Embryonic facial prominence (tissue), 1 donor: ENCODE measurements around the gene MUC22.
"Not testable (repeated sequence)": the region's sequence is repeated elsewhere in the genome, so short reads cannot be mapped to it uniquely, and the experiment has no call there.

Experiments used
- DNase-seq: peaks from one replicate; pipeline ENCODE4 v3.0.0-alpha.2; 2016; ENCODE audit errors: extremely low spot score

MUC22 gene

DNA sequence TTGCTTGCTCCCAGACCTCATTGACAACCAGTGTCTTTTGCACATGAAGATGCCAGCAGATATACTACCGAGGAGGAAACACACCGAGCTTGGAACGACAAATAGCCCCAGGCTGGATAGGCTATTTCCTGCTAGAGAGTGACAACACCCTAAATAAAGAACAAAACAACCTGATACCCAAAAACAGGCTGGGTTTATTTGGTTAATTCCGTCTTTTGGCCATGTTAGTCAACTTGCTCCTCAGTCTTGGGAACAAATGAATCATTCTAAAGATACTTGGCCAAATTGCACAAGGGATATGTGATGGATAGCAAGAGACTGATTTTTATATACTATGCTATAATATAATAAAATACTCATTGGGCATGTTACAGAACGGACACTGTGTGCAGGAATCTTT, 11.5 kb upstream of the MUC22 start:
- no peak for DNase-seq

DNA sequence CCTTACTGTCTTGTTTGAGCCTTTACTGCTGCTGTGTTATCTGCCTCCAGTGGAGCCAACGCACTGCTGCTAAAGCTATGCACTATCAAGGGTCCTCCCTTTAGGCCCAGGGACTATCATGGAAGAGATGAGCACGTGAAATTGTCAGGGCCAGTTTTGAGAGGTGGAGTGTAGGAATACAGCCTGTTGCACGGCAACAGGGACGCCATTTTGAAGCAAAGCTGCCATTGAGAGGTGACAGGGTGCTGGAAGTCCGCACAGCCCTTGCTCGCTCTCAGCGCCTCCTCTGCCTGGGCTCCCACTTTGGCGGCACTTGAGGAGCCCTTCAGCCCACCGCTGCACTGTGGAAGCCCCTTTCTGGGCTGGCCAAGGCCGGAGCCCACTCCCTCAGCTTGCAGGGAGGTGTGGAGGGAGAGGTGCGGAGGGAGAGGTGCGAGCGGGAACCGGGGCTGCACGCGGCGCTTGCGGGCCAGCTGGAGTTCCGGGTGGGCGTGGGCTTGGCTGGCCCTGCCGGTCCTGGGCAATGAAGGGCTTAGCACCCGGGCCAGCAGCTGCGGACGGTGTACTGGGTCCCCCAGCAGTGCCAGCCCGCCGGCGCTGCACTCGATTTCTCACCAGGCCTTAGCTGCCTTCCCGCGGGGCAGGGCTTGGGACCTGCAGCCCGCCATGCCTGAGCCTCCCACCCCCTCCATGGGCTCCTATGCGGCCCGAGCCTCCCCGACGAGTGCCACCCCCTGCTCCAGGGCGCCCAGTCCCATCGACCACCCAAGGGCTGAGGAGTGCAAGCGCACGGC, 10.0 kb upstream of the MUC22 start:
- not testable (repeated sequence) for DNase-seq

DNA sequence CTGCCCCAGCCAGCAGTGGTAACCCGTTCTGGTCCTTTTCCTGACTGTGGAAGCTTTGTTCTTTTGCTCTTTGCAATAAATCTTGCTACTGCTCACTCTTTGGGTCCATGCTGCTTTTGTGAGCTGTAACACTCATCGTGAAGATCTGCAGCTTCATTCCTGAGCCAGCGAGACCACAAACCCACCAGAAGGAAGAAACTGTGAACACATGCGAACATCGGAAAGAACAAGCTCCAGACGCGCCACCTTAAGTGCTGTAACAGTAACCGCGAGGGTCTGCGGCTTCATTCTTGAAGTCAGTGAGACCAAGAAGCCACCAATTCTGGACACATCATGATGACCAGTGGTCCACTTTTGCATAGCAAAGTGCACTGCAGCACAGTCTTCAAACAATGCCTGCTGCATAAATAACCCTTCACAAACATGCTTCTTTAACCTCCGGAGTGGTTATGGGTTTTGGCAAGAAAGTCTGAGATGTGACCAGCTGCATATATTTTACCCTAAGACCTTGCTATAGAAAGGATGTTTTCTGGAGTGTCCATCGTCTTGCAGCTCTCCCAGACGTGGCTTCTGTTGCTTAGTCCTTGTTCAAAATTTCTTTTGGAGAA, 8.9 kb upstream of the MUC22 start:
- no peak for DNase-seq

DNA sequence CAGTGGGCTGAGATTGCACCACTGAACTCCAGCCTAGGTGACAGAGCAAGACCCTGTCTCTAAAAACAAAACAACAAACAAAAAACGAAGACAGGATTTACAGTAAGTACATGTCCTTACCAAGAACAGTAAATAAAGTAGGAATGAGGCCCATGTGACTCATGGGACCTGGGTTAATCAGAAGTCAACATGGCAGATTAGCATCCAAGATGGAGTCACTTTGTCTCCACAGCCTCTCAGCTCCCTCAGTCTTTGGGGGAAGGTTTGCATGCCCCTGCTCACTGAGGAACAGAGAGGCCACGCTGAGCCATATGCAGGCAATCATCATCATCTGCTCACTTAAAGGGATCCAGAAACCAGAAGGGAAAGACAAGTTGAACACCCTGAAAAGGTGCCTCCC, 7.8 kb upstream of the MUC22 start:
- DNase-seq: no peak

DNA sequence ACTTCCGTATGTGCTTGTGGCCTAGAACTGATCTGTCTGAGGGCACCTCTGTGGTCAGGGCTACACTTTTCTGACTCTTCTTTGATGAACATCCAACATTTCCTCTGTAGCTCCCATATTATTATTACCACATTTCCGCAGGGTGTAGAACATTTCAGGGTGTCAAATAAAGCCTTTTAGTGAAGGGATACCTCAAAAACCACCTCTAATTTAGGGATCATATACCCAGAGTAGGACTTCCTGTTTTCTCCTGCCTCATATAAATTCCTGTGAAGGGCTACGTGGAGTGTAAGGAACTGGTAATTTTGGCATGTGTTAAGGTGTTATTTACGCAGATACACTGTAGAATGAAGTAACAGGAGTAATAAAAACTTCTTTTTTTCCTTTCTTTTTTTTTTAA, 5.5 kb upstream of the MUC22 start:
- DNase-seq: no peak

DNA sequence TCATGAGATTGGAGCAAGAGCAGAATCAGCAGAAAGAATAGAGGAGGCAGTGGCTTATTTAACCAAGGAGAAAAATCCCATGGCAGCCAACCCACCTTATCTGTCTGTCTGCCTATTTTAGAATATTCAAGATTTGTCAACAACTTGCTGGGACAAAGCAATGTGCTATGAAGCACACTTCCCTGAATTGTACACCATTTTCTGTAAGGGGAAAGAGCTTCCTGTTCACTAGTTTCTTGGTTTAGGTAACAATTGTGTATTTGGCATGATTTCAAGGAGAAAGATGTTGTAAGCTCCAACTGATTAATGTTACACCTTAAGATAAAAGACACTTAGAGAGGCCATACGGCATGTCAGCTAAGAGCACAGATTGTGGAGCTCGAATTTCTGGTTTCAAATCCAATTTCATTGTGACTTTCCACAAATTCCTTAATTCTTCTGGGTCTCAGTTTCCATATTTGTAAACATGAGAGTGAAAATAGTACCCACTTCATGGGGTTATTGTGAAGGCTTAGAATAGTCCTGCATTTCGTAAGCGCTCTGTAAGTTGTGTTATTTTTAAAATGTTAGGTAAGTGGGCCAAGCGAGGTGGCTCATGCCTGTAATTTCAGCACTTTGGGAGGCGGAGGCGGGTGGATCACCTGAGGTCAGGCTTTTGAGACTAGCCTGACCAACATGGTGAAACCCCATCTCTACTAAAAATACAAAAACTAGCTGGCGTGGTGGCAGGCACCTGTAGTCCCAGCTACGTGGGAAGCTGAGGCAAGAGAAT, 4.8 kb upstream of the MUC22 start:
- no peak for DNase-seq

DNA sequence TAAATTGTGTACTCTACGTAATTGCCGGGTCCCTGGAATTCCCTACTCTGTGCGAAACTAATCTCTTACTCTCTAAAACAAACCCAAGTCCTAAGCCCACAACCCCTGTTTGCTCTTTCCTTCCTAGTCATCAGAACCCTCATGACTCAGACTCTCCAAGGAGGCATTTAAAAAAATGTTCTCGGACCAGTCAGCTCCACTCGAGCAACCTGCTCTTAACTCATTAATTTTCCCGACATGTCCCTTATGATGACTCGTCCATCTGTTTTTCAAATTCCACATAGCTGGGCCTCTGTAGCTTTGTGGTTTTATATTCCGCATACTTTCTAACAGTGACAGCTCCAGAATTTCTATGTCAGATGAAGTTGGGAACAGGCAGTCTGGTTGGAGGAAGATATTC, 2.6 kb upstream of the MUC22 start:
- DNase-seq: peak; percentile 7

DNA sequence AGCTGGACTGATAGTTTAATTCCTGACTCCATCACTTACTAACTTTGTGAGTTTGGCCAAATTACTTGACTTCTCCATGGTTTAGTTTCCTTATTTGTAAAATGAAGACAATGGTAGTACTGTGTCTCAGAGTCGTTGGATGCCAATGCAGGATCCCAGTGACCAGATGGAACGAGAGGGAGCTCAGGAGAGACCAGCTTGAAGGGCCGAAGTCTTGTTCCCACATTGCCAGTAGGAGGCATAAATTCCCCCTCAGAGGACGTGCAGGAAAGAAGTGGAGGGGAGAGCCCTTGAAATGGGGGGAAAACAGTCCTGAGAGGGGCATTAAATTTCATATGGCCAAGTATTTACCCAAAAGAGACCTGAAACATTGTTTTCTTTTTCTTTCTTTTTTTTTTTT, 2.1 kb upstream of the MUC22 start:
- no peak for DNase-seq

DNA sequence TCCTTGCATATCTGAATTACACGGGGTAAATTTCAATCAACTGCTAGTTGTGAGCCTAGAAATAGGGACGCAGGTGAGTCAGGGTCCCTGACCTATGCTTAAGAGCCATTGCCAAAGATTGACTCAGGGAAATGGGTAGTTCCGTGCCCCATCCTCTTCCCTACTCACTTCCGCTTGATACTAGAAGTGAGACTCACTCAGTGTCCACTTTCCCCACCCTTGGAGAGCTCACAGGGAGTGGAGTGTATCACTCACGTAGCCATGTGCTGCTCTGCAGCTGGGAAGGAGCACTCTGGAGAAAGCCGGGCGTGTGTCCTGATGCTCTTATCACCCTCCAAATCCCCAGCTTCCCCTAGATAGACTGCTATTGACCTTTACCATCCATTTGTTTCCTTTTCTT, 543 bp upstream of the MUC22 start:
- no peak for DNase-seq

DNA sequence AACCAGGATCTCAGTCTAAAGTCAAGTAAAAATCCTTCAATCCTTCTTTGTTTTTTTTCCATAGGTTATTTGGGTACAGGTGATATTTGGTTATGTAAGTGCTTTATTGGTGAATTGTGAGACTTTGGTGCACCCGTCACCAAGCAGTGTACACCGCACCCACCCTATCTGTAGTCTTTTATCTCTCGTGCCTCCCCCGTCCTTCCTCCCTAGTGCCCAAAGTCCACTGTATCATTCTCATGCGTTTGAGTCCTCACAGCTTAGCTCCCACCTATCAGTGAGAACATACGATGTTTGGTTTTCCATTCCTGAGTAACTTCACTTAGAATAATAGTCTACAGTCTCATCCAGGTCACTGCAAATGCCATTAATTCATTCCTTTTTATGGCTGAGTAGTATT, 879 bp downstream of the MUC22 start:
- no peak for DNase-seq

DNA sequence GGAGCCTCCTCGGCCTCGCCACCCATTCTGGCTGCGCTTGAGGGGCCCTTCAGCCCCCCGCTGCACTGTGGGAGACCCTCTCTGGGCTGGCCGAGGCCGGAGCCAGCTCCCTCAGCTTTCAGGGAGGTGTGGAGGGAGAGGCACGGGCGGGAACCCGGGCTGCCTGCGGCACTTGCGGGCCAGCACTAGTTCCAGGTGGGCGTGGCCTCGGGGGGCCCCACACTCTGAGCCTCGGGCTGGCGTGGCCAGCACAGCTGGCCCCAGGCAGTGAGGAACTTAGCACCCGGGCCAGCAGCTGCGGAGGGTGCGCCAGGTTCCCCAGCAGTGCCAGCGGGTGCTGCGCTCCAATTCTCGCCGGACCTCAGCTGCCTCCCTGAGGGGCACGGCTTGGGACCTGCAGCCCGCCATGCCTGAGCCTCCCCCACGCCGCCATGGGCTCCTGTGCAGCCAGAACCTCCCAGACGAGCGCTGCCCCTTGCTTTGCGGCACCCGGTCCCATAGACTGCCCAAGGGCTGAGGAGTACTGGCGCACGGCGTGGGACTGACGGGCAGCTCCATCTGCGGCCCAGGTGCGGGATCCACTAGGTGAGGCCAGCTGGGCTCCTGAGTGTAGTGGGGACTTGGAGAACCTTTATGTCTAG, 6.5 kb downstream of the MUC22 start:
- DNase-seq: no peak

DNA sequence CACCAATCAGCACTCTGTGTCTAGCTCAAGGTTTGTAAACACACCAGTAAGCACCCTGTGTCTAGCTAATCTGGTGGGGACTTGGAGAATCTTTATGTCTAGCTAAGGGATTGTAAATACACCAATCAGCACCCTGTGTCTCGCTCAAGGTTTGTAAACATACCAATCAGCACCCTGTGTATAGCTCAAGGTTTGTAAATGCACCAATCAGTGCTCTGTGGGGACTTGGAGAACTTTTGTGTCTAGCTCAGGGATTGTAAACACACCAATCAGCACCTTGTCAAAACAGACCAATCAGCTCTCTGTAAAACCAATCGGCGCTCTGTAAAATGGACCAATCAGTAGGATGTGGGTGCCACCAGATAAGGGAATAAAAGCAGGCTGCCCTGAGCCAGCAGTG, 7.2 kb downstream of the MUC22 start:
- not testable (repeated sequence) for DNase-seq

DNA sequence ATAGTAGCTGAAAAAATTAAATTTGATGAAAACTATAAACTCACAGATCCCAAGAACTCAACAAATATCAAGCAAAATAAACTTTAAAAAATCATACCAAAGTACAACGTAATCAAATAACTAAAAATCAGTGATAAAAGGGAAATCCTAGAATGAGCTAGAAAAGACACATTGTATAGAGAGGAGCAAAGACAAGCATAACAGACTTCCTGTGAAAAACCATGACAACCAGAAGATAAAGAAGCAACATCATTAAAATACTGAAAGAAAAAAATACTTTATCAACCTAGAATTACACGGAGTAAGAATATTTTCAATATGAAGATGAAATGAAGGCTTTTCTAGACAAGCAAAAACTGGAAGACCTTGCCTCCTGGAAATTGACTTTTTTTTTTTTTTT, 9.8 kb downstream of the MUC22 start:
- no peak for DNase-seq

DNA sequence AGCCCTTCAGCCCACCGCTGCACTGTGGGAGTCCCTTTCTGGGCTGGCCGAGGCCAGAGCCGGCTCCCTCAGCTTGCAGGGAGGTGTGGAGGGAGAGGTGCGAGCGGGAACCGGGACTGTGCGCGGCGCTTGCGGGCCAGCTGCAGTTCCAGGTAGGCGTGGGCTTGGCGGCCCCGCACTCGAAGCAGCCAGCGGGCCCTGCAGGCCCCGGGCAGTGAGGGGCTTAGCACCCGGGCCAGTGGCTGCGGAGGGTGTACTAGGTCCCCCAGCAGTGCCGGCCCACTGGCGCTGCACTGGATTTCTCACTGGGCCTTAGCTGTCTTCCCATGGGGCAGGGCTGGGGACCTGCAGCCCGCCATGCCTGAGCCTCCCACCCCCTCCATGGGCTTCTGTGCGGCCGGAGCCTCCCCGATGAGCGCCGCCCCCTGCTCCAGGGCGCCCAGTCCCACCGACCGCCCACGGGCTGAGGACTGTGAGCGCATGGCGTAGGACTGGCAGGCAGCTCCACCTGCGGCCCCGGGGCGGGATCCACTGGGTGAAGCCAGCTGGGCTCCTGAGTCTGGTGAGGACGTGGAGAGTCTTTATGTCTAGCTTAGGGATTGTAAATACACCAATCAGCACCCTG, 10.5 kb downstream of the MUC22 start:
- DNase-seq: not testable (repeated sequence)

DNA sequence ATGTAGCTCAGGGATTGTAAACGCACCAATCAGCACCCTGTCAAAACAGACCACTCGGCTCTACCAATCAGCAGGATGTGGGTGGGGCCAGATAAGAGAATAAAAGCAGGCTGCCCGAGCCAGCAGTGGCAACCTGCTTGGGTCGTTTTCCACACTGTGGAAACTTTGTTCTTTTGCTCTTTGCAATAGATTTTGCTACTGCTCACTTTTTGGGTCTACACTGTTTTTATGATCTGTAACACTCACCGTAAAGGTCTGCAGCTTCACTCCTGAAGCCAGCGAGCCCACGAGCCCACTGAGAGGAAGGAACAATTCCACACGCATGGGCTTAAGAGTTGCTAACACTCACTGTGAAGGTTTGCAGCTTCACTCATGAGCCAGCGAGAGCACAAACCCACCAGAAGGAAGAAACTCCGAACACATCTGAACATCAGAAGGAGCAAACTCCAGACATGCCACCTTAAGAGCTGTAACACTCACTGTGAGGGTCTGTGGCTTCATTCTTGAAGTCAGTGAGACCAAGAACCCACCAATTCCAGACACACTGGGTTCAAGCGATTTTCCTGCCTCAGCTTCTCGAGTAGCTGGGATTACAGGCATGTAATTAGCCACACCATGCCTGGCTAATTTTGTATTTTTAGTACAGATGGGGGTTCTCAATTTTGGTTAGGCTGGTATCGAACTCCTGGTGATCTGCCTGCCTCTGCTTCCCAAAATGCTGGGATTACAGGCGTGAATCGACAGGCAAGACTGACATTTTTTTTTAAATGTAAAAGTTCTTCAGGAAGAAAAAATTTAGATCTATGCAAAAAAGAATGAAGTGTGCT, 11.6 kb downstream of the MUC22 start:
- not testable (repeated sequence) for DNase-seq

DNA sequence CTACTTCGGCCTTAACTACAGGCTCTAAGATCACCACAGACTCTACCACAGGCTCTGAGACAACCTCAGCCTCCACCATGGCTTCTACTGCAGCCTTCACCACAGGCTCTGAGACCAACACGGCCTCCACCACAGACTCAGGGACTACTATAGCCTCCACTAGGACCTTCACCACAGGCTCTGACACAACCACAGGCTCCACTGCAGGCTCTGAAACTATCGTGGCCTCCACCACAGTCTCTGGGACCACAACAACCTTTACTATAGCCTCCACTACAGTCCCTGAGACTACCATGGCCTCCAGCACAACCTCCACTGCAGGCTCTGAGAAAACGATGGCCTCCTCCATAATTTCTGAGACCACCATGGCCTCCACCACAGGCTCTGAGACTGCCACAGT, 15.3 kb downstream of the MUC22 start:
- no peak for DNase-seq

DNA sequence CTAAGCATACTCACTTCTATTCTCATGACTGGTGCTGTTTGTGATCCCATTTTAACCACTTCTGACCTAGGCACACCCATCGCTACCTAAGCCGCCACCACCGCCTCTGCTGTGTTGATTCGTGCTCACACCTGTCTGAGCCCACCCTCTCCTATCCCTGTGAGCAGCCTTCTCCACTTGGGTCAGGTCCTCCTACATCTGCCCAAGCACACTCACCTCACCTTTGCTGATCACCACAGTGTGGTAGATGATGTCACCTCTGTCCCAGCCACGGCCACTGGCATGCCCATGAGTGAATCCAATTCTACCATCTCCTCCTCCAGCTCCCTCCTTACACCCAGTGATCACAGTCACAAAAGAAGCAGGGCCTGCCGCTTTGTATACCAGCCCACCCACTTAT, 20.8 kb downstream of the MUC22 start:
- no peak for DNase-seq

DNA sequence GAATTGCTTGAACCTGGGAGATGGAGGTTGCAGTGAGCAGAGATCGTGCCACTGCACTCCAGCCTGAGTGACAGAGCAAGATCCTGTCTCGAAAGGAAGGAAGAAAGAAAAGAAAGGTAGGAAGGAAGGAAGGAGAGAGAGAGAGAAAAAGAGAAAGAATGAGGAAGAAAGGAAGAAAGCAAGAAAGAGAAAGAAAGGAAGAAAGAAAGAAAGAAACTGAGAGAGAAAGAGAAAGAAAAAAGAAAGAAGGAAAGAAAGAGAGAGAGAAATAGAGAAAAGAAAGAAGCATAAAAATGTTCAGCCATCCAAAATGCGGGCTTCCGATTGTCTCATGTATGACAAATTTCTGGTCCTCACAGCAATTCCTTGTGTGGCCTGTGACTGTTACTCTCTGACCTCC, 22.8 kb downstream of the MUC22 start:
- no peak for DNase-seq

DNA sequence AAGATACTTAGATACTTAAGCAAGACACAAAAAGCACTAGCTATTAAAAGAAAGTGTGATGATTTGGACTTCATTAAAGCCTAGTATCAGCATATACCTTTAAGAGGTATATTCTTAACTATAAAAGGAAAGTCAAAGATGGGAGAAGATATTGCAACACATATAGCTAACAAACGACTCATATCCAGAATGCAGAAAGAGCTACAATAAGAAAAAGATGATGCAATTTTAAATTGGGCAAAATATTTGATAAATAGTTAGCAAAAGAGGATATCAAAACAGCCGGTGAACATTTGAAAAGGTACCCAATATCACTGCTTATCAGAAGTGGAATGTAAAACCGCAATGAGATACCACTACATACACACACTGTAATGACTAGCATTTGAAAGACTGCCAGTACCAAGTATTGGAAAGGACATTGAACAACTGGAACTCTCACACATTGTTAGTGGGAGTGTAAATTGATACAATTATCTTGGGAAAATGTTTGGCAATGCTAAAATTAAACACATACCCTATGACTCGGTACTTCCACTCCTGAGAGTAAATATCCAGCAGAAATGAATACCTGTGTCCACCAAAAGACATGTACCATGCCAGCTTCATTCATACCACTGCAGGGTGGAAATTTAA, 25.7 kb downstream of the MUC22 start:
- no peak for DNase-seq

DNA sequence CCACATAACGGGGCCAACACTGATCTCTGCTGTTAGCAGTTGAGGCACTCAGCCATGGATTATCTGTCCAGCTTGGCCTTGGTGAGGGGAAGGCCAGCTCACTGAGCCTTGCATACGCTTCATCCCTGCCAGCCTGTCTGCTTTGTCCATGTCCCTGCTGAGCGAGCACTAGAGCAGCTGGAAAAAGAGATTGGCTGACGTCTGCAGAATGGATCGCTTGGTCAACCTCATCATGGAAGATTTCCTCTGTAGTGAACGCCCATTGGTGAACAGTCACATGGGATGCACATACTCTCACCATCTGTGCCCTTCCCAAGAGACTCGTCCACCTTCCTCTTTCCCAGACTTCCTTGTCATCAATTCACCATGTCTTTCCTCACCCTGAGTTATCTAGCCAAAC, 26.9 kb downstream of the MUC22 start:
- DNase-seq: no peak

DNA sequence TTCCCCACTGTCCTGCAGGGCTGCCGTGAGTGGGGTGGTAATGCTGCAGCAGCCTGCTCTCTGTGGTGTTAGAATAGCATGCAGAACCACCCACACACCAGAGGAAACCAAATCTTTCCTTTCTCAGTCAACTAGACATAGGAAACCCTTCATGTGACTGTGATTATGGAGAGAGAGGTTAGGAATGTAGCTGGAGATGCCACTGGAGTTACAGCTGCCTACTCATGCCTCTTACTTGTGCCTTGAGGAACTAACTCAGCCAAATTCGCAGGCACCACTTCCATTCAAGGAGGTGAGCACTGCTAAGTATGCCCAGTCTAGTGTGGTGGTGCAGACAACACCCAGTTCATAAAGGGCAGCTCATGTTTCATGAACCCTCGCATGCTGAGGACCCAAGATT, 27.4 kb downstream of the MUC22 start:
- no peak for DNase-seq
